Inflammatory macrophage treated with lipopolysaccharide for 4 hours (primary cell): ENCODE data around the gene SLC25A38.
A peak's percentile ranks its signal among the peaks of the same experiment; 100 is the strongest.

Experiments used
- DNase-seq: peaks from one replicate; pipeline ENCODE4 v3.0.0-alpha.2; 2020

Gene SLC25A38

DNA sequence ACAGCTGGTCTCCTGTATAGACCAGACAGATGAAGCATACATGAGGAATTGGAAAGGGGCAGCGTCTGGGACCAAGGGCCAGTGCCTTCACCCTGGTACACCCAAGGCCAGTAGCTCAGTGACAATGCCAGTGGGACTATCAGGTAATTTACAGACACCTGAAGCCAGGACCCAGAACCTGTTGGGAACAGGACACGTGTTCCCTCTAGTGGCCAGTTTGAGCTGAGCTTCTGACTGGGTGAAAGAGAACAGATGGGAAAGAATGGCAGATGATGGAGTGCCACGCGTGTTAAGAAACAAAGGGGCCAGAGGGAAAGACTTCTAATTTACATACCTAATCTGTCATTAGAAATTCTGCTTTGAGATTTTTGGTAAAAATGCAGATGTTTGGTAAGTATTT, 5.1 kb upstream of the SLC25A38 start:
- DNase-seq = peak; percentile 14

DNA sequence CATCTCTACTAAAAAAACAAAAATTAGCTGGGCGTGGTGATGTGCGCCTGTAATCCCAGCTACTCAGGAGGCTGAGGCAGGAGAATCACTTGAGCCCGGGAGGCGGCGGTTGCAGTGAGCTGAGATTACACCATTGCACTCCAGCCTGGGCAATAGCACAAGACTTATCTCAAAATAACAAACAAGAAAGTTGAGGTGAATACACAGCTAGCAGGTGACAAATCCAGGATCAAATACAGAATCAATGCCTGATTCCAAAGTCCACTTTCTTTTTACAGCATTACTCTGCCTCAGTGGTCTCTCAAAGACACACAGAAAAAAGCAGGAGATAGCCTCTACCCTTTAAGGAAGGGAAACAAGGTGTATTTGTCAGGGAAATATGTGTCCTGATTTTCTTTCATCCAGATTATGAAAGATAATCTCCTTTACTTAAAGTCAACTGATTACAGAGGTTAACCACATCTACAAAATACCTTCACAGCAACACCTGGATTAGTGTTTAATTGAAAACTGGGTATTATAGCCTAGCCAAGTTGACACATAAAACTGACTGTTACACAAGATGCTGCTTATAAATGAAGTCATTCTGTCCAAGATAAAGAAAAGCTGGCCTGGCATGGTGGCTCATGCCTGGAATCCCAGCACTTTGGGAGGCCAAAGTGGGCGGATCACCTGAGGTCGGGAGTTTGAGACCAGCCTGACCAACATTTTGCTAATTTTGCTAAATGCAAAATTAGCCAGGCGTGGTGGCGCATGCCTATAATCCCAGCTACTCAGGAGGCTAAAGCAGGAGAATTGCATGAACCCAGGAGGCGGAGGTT, 4.0 kb upstream of the SLC25A38 start:
- no peak for DNase-seq

DNA sequence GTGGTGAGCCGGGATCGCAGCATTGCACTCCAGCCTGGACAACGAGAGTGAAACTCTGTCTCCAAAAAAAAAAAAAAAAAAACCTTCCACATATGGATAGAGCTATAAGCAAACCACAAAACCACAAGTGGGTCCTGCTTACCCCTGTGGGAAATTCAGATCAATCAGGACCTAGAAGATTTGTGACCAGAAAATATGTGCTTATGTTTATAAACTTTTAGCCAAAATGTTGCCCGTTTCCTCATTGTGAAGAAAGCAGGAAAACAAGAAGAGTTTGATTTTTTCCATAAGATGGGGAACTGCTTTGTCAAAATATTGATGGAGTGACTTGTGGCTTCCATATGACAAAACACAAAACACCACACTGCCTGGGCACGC, 3.4 kb upstream of the SLC25A38 start:
- DNase-seq = no peak

DNA sequence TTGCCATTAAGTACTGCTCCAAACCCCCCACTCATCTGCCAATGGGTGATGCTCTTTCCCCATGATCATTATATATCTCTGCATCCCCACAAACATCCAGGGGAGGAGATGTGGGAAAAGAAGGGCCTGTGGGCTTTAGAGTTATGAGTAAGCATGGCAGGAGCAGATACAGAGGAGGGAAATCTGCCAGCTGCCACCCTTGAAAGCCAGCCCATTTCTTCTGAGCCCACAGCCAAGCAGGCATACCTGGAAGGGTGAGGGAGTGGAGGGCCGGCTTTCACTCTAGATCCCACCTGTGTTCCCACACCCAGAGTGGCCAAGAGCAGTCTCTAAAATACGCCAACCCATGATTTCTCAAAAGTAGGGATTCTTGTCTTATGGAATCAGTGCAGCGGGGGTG, 1.7 kb upstream of the SLC25A38 start:
- no peak for DNase-seq

DNA sequence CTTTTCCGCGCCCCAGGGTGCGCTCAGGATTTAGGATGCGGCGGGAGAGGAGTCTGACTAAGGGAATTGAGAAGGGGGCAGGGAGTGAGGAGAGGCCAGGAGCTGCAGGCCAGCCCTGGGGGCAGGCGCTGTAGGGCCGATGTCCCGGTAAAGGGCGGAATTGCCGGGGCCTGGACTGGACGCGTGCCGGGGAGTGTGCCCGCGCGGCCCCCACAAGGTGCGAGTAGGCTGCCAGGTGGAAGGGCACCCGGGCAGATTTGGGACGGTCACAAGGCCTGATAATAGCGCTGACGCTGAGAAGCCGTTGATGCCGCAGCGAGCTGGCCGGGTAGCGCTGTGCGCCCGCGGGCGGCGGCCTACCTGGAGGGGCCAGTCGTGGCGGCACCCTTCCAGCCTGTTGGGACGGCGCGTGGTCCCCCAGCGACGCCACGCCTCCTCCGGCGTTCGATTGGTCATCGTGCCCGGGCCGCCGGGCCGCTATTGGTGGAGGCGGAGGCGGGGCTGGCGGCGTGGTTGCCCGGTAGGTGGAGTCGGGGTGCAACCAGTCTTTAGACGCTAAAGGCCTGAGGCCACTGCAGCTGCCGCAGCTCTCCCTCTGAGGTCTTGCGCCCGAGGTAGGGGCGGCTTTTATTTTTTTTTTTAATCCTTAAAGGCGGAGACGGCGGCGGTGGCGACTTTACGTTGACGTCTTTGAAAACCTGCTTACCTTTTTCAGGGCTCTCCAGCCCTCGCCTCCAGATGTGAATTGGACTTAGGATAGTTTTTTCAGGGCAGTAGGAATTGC, 903 bp downstream of the SLC25A38 start:
- peak; percentile 94 for DNase-seq

DNA sequence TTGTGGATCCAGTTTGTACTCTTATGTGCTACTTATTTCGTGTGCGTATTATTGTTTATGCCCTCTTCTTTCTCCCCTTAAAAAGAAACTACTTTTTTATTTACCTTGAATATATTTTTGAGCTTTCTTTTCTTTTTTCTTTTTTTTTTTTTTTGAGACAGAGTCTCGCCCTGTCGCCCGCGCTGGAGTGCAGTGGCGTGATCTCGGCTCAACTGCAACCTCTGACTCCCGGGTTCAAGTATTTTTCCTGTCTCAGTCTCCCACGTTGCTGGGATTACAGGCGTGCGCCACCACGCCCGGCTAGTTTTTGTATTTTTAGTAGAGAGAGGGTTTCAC, 1.5 kb downstream of the SLC25A38 start:
- DNase-seq = no peak

DNA sequence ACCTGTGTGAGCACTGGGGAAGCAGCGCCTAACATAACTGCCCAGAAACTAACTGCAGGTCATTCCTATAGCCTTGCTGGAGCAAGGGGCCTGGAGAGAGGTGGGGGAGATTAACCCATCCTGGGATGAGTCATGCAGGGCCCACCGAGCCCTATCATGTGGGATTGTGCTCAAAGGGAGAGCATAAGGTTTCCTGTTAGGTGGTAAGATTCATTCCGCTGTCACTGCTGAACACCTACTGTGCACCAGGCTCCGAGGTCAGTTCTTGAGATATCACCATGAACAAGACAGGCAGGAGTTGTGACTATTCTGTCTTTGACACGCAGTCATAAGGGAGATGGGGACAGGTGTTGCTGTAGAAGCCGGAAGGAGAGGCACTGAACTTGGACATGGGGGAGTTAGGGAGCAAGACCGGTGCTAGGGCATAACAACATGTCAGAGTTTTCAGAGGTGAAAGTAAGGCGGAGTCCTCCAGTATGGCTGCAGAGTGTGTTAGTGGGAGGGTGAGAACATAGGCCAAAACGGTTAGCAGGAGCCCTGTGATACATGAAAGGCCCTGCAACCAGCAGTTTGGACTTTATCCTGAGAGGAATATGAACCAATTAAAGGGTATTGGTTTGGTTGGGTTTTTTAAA, 2.4 kb downstream of the SLC25A38 start:
- DNase-seq = no peak

DNA sequence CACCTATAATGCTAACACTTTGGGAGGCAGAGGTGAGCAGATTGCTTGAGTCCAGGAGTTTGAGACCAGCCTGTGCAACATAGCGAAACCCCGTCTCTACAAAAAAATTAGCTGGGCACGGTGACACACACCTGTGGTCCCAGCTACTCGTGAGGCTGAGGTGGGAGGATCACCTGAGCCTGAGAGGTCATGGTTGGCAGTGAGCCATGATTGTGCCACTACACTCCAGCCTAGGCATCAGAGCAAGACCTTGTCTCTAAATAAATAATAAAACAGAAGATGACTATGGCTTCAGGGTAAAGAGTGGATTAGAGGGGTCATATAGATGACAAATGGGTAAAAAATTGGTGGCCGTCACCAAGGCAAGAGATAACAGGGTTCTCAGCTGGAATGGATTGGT, 3.1 kb downstream of the SLC25A38 start:
- DNase-seq = no peak

DNA sequence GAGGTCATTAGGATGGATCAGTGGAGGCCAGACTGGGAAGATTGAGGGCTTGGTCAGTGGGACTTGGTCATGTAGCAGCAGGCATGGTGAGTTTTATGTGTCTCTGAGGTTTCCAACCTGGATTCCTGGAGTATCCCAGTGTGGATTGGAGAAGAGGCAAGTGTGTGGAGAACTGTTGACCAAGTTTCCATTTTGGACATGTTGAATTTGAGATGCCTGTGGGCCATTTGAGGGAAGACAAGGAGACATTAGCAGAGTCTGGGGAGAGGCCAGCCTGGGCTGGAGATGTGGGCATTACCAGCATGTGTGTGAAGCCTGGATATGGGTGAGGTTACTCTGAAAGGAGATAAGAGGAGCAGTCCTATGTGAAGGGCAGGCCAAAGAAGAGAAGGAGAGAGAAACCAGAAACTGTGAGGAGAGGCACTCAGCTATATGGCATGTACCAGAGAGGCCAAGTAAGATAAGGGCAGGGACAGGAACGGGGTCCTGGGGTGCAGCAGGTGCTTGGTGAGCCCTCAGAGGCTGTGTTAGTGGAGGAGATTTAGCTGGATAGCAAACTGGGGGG, 4.3 kb downstream of the SLC25A38 start:
- no peak for DNase-seq

DNA sequence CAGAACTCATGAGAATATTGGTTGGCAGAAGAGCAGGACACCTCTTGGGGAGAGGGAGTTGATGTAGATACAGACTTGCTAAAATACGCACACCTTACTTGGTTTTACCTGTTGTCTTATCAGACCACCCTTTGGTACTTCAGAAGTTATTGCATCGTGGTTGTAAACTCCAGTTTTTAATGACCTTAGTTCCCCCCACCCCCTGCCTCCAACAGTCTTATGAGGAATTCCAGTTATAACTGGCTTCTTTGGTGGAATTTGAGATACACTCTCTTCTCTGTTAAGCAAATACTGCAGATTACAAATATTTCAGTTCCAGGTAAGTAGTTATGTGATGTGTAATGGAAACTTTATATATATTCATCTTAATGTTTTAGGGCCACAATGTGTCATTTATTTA, 5.0 kb downstream of the SLC25A38 start:
- DNase-seq = no peak

DNA sequence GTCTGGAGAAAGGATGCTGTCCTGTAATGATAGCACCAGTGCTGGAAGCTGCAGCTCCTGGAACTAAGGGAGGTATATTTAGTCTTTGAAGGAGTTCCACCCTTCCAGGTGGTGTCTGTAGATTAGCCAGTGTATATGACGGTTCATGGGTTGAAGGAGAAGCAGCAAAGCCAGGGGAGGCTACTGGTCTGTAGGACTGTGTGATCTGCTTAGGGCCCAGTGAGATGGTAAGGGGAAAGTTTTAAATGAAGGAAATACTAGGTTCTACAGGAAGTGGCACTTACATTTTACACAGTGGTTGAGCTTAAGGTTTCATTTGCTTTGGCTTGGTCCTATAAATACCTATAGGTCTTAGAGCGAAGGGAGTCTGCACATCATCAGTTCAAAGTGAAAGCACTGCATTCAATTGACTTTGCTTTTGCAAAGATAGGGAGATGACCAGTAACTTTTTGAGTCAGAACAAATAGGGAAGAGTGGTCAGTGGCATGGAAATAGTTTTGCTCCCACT, 5.6 kb downstream of the SLC25A38 start:
- DNase-seq = no peak

DNA sequence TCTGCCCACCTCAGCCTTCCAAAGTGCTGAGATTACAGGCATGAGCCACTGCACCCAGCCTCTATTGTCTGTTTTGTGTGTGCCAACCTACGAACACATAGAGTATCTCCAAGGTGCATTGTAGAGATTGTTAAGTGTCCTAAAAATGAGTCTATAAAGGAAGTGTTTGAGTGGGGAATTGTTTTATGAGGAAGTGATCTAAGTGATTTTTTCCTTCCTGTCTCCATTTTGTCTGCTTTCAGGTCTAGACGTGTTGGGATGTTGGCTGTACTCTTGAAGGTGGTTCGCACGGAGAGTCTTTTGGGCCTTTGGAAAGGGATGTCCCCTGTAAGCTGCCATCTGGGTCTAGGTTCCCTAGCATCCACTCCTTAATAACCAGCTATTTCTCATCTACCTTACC, 7.0 kb downstream of the SLC25A38 start:
- no peak for DNase-seq

DNA sequence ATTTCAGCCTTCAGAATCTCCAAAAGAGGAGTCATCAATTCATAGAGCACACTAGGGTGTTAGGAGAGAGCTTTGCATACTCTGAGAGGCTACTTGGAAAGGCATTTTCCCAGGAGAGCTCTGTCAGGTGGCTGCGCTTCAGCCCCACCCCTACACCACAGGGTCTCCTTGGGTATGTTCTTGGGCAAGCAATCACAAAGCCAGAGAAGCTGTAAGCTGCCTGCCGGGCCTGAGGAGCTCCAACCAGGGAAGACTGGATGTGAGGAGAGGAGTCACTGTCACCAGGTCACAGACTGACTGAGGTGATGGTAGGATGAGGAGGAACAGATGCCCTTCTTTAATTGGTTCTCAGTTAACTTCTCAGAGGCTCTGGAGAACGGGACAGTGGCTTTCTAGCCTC, 13.5 kb downstream of the SLC25A38 start:
- no peak for DNase-seq

DNA sequence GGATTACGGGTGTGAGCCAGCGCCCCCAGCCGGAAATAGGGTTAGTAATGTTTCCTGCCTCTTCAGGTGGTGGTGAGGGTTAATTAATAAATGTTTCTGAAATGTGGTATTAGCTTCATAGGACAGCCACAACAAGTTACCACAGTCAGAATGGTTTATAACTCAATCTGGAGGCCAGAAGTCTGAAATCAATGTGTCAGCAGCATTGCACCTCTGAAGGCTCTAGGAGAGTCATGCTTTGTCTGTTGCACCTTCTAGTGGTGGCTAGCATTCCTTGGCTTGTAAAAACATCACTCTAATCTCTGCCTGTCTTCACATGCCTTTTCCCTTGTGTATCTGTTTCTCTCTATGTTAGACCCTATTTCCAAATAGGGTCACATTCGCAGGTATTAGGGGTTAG, 15.5 kb downstream of the SLC25A38 start:
- DNase-seq = no peak

DNA sequence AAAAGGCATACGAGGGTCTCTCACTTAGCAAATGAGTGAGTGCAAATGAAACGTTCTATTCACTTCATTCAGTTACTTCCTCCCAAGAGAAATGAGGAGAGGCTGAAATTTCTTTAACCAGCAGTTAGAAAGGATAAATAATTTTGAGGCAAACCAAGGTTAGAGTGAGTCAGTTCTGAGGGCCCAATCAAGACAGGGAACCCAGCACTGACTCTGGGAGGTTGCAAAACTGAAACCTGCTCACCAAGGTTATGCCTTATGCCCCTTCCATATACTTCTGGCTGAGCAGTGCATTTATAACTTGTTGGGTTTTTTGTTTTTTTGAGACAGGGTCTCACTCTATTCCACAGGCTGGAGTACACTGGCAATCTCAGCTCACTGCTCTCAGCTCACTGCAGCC, 18.8 kb downstream of the SLC25A38 start:
- DNase-seq = no peak

DNA sequence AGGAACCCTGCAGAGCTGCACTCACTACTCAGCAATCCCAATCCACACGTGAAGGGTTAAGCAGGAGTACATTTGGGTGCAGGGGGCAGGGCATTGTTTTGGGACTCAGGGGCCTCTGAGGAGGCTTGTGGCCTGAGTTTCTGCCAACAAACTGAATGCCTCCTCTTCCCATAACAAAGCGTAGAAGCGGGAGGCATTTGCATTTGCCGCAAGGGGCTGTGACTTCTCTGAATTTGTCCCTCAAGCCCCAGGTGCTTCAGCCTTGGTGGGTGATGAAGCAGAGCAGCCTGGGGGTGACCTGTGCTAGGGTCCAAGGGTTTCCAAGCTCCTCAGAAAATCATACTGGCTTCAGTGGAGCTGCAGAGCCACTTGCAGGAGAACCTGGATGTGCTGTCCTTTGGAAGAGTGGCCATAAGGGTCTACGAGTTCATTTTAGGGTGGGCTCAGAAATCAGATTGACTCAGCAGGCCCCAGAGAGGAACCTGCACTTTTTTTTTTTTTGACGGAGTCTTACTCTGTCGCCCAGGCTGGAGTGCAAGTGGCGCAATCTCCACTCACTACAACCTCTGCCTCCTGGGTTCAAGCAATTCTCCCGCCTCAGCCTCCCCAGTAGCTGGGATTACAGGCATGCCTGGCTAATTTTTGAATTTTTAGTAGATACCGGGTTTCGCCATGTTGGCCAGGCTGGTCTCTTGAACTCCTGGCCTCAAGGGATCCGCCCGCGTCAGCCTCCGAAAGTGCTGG, 21.9 kb downstream of the SLC25A38 start:
- DNase-seq = no peak

DNA sequence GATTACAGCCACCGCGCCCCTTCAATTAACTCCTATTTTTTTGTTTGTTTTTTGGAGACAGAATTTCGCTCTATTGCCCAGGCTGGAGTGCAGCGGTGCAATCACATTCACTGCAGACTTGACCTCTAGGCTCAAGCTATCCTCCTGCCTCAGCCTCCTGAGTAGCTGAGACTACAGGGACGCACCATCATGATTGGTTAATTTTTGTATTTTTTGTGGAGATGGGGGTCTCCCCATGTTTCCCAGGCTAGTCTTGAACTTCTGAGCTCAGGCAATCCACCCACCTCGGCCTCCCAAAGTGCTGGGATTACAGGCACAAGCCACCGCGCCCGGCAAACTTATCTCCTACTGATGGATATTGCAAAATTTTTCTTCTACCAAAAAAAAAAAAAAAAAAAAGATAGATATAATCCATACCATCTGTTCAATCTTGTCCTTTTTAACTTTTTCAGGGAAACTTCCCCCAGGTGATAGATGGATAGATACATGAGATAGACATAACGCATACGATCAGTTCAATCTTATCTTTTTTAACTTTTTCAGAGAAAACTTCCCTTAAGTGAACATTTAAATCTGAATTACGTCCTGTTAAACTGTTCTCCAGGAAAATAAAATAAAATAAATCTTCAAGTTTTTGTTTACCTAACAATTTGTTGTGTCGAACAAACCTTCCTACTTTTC, 22.7 kb downstream of the SLC25A38 start:
- DNase-seq = no peak

DNA sequence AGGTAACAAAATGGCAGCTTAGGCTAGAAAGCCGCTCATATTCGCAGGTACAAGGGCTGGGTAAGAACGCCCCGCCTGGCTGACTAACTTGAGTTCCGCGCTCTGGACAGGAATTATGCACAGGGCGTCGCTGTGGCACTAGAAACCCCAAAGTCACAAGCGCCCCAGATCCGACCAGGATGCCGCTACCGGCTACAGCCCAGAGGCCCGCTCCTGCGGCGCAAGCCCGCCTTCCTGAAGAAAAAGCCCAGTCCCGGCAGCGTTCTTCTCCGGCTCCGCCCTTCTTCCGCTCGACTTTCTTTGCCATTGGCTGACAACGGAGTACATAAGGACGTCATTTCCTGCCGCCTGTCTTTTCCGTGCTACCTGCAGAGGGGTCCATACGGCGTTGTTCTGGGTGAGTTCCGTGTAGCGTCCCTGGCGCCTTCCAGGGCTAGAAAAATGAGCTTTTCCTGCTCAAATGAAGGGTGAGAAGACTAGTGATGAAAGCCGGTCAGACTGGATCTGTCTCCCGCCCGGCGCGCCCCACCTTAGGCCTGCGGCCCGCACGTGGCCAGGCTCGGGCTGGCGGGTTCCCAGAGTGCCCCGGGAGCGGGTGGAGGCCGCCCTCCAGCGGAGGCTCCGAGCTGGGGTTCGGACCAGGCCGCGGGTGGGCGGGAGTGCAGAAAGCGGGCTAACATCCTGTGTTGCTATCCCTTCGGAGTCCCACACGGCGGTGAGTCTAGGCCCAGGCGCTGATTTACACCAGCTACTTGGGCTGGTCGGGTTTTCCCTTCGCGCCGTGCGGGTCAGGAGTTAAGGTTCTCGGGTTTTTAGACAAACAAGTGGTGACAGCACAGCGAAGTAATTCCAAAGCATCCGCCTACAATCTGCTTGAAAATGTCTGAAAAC, 23.4 kb downstream of the SLC25A38 start, which contains the start of gene RPSA:
RPSA (plus strand) TSS at position 353 of the 891 bp plus-strand sequence. CDS start 934 bp downstream, outside the sequence.
- DNase-seq = peak; percentile 97

DNA sequence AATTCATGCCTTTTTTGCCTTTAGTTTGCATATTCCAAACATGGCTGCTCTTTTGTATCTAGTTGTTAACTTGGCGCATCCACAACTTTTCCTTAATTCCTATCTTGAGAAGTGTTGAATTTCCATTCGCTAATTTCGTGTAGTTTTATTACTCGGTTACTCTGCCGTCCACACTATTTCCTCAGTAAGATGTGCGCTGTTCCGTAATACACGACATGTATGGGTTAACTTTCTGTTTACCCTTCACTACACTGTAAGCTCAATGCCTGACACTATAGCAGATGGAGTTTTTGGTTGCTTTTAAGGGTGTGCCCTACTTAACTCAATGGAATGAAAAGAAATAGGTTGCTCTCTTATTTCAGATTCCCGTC, 24.1 kb downstream of the SLC25A38 start:
- DNase-seq = peak; percentile 17

DNA sequence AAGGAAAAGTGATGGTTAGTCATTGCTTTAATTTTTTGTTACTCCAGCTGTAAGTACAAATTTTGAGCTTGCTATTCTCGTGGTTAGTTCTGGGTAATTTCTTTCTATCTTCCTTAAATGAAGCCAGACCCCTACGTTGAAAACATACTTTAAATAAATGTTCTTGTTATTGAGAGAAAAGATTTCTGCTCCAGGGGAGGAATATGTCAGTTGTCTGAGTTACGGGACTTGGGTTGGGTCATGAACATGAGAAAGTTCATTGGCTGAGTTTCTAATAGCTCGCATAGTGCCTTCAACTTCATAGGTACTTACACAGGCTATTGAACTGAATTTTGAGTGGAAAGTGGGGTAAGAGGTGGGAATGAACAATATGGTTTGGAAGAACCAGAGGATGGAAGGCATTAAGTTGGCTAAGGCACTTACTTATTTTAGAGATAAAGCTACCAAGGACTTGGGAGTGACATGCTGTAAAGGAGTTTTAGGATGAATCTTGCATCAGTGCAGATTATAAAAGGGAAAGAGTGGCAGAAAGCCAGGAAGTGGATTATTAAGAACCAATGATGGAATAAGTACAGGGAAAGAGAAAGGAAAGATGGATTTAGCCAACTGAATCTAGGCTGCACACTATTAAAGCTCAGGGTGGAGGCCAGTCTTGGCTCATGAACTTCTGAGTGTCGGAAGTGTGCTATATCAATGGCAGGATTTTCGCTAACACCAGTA, 24.8 kb downstream of the SLC25A38 start:
- no peak for DNase-seq
